Measurements from ENCODE around the gene SEC31A. TPM values are rescaled to one million over a fixed set of nuclear protein-coding genes. Genes with fewer than 3 reads are reported as not detected.
A peak's percentile ranks its signal among the peaks of the same experiment; 100 is the strongest.
"Not testable (repeated sequence)": the region's sequence is repeated elsewhere in the genome, so short reads cannot be mapped to it uniquely, and the experiment has no call there.

Gene SEC31A
- total RNA-seq, 1 experiment from 2014 or later = 203 TPM

DNA sequence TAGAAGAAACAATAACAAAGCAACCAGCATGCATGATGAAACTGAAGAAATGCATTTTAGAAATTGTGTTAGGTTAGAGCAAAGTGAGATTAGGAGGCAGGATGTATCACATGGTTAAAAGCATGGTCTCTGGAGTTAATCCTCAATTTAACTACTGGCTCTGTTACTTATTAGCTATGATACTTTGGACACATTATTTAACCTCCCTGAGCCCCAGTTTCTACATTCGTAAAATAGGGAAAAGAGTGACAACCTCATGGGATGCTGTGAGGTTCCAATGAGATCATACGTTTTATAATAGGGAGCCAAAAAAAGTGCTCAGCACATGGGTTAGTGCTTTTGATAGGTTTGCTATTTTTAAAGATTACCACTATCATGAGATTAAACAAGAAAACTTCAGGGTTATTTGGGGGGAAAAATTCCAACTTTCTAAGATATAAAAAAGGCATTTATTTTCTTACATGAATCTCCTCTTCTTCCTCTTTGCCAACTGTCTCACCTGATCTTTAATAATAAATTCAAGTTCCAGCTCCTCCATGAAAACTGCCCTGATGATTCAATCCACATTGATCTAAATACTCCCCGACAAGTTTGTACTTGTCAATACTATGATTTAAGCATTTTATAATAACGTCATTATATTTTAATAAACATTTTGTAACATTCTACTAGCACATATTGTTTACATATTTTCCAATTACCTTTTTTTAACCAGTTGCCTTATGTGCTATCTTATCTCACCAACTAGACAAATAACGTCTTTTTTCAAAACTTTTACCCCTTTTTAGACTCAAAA lies 4.6 kb downstream of the SEC31A start:
- Histone ChIP-seq H3K9me3 (replicated peaks) (no peaks in the 10 kb centered on the region), H3K4me1 (replicated peaks) (peaks cover 3% of the 10 kb centered on the region; the same call in 1 of the 2 replicates), H3K27ac (no peak overlapping the region), H3K27me3 (replicated peaks) (no peaks in the 10 kb centered on the region), H3K36me3 (peaks cover 57% of the 10 kb centered on the region), H3K4me3 (no peak overlapping the region)
- DNase-seq (ENCODE audit: low read depth in 1 of 2, low spot score in 2 of 2) = no peak

- Histone ChIP-seq H3K36me3 (peaks cover 56% of the 10 kb centered on the region), H3K4me3 (no peak overlapping the region), H3K9me3 (replicated peaks) (no peaks in the 10 kb centered on the region), H3K27me3 (replicated peaks) (no peaks in the 10 kb centered on the region), H3K4me1 (replicated peaks) (peaks cover 3% of the 10 kb centered on the region; the same call in 1 of the 2 replicates), H3K27ac (no peak overlapping the region)
- DNase-seq (ENCODE audit: low read depth in 1 of 2, low spot score in 2 of 2) = no peak
These were observed 5.5 kb downstream of the SEC31A start for GRCh38 chr4:82885410-82885809.

DNA sequence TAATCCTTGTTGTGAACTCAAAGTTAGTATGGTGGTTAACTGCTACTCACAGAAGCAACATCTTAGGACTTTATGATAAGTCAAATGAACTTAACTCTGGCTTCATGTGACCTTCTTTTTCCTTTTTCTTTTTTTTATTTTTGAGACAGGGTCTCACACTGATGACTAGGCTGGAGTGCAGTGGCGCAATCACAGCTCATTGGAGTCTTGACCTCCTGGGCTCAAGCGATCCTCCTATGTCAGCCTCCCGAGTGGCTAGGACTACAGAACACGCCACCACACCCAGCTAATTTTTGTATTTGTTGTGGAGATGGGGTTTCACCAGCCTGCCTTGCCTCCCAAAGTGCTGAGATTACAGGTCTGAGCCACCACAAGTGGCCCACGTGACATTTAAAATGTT lies 22.4 kb downstream of the SEC31A start:
- Histone ChIP-seq H3K36me3 (peaks cover 90% of the 10 kb centered on the region), H3K27ac (no peak overlapping the region), H3K4me1 (replicated peaks) (peaks cover 15% of the 10 kb centered on the region), H3K4me3 (no peak overlapping the region), H3K9me3 (replicated peaks) (no peaks in the 10 kb centered on the region), H3K27me3 (replicated peaks) (no peaks in the 10 kb centered on the region)
- no peak for DNase-seq (ENCODE audit: low read depth in 1 of 2, low spot score in 2 of 2)

GRCh38 chr4:82866706-82867385 lies 24.1 kb downstream of the SEC31A start:
- Histone ChIP-seq H3K4me1 (replicated peaks) (peaks cover 15% of the 10 kb centered on the region), H3K36me3 (peaks cover 92% of the 10 kb centered on the region), H3K27me3 (replicated peaks) (no peaks in the 10 kb centered on the region), H3K4me3 (no peak overlapping the region), H3K27ac (peak overlapping the region; percentile 90), H3K9me3 (replicated peaks) (no peaks in the 10 kb centered on the region)
- no peak for DNase-seq (ENCODE audit: low read depth in 1 of 2, low spot score in 2 of 2)

DNA sequence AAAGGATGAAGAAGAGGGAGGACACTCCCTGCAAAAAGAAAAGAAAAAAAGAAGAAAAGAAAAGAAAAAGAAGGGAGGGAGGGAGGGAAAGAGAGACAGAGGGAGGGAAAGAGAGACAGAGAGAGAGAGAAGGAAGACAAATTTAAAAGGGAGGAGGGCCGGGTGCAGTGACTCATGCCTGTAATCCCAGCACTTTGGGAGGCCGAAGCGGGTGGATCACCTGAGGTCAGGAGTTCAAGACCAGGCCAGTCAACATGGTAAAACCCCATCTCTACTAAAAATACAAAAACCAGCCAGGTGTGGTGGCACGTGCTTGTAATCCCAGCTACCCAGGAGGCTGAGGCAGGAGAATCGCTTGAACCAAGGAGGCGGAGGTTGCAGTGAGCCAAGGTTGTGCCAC lies 24.9 kb downstream of the SEC31A start:
- peak; percentile 24 to 60 for DNase-seq (ENCODE audit: low read depth in 1 of 2, low spot score in 2 of 2)
- not testable (repeated sequence) for H3K4me3 ChIP-seq; H3K9me3 ChIP-seq (replicated peaks); H3K27me3 ChIP-seq (replicated peaks)
- peaks cover 90% of the 10 kb centered on the region for H3K36me3 ChIP-seq
- peaks cover 15% of the 10 kb centered on the region for H3K4me1 ChIP-seq (replicated peaks)
- H3K27ac ChIP-seq = peak overlapping the region; percentile 90

DNA sequence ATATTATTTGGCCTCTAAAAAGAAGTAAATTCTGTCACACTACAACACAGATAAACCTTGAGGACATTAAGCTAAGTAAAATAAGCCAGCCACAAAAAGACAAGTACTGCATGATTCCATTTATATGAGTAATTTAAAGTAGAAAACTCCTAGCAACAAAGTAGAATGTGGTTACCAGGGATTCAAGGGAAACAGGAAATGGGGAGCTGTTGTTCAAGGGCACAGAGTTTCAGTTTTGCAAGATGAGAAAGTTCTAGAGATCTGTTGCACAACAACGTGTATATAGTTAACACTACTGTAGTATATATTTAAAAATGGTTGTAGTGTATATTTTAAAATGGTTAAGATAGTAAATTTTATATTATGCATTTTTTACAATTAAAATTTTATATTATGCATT lies 25.4 kb downstream of the SEC31A start:
- peaks cover 87% of the 10 kb centered on the region for H3K36me3 ChIP-seq
- H3K9me3 ChIP-seq (replicated peaks) = no peaks in the 10 kb centered on the region
- peaks cover 15% of the 10 kb centered on the region for H3K4me1 ChIP-seq (replicated peaks)
- no peaks in the 10 kb centered on the region for H3K27me3 ChIP-seq (replicated peaks)
- no peak overlapping the region for H3K4me3 ChIP-seq
- peak overlapping the region; percentile 90 for H3K27ac ChIP-seq
- DNase-seq (ENCODE audit: low read depth in 1 of 2, low spot score in 2 of 2) = peak in 1 of 2 experiments; percentile 69

DNA sequence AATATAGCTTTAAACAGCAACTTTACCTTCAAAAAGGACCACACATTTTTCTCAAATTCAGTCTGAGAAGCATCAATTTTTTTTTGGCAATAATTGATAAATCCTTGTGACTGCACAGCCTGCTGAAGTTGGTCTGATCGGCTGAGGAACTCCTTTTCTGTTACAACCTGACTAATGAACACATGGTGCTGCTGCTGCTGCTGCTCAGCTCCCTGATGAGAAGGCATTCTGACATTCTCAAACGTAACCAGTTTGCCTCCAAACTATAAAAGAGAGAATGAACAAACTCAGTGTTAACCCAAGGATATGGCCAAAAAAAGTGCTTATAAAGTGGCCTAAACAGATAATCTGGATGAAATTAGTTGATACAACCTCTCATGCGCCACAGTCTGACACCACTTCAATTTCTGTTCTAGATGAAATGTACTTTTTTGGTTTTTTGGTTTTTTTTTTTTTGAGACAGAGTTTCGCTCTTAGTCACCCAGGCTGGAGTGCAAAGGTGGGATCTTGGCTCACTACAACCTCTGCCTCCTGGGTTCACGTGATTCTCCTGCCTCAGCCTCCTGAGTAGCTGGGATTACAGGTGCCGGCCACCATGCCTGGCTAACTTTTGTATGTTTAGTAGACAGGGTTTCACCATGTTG lies 26.5 kb downstream of the SEC31A start:
- DNase-seq (ENCODE audit: low read depth in 1 of 2, low spot score in 2 of 2) = no peak
- Histone ChIP-seq H3K4me1 (replicated peaks) (peaks cover 15% of the 10 kb centered on the region), H3K9me3 (replicated peaks) (no peaks in the 10 kb centered on the region), H3K27ac (peak overlapping the region; percentile 90), H3K4me3 (no peak overlapping the region), H3K36me3 (peaks cover 83% of the 10 kb centered on the region), H3K27me3 (replicated peaks) (no peaks in the 10 kb centered on the region)

DNA sequence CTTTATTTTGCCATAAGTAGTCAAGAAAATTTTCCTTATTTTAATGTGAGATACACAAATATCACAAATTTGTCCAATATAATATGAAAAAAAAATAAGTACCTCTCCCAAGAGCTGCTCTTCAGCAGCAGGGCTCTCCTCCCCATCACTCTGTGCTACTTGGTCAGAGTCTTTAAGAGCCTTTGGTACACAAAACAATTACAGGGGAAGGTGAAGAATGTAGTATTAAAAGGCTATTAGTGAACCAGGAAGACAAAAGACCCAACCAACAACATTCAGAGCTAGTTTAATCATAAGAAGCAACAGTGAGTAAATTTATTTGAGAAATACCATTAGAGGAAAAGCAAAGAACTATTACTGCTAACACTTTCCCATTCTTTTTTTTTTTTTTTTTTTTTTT lies 29.4 kb downstream of the SEC31A start:
- H3K9me3 ChIP-seq (replicated peaks) = no peaks in the 10 kb centered on the region
- peaks cover 12% of the 10 kb centered on the region for H3K4me1 ChIP-seq (replicated peaks)
- DNase-seq (ENCODE audit: low read depth in 1 of 2, low spot score in 2 of 2) = no peak
- H3K4me3 ChIP-seq = no peak overlapping the region
- no peaks in the 10 kb centered on the region for H3K27me3 ChIP-seq (replicated peaks)
- H3K27ac ChIP-seq = no peak overlapping the region
- peaks cover 80% of the 10 kb centered on the region for H3K36me3 ChIP-seq

DNA sequence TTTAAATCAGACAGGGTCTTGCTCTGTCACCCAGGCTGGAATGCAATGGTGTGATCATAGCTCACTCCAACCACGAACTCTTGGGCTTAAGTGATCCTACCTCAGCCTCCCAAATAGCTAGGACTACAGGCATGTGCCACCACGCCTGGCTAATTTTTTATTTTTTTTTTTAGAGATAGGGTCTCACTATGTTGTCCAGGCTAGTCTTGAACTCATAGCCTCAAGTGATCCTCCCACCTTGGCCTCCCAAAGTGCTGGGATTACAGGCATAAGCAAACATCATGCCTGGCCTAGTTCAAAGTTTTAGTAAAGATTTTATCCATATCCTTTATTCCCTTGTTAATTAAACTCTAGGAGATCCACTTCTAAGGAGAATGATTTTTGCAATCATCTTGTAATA lies 30.5 kb downstream of the SEC31A start:
- not testable (repeated sequence) for DNase-seq (ENCODE audit: low read depth in 1 of 2, low spot score in 2 of 2); H3K9me3 ChIP-seq (replicated peaks); H3K4me1 ChIP-seq (replicated peaks); H3K27me3 ChIP-seq (replicated peaks); H3K4me3 ChIP-seq; H3K27ac ChIP-seq
- H3K36me3 ChIP-seq = peaks cover 84% of the 10 kb centered on the region

DNA sequence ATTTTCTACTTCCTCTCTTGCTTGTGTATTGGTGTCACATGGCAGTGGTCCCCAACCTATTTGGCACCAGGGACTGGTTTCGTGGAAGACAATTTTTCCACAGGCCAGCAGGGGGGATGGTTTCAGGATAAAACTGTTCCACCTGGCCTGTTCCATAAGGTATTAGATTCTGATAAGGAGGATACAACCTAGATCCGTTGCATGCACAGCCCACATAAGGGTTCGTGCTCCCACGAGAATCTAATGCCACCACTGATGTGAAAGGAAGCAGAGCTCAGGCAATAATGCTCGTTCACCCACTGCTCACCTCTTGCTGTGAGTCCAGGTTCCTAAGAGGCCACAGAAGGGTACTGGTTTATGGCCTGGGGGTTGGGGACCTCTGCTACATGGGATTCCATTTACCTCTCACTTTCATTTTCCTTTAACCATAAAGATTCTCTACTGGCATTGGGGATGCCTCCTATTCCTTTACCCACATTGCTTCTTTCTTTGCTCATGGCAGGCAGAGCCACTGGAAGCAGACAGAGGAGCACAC lies 38.1 kb downstream of the SEC31A start:
- no peaks in the 10 kb centered on the region for H3K4me1 ChIP-seq (replicated peaks)
- no peaks in the 10 kb centered on the region for H3K27me3 ChIP-seq (replicated peaks)
- no peak for DNase-seq (ENCODE audit: low read depth in 1 of 2, low spot score in 2 of 2)
- no peaks in the 10 kb centered on the region for H3K9me3 ChIP-seq (replicated peaks)
- no peak overlapping the region for H3K27ac ChIP-seq
- peaks cover 97% of the 10 kb centered on the region for H3K36me3 ChIP-seq
- H3K4me3 ChIP-seq = no peak overlapping the region

DNA sequence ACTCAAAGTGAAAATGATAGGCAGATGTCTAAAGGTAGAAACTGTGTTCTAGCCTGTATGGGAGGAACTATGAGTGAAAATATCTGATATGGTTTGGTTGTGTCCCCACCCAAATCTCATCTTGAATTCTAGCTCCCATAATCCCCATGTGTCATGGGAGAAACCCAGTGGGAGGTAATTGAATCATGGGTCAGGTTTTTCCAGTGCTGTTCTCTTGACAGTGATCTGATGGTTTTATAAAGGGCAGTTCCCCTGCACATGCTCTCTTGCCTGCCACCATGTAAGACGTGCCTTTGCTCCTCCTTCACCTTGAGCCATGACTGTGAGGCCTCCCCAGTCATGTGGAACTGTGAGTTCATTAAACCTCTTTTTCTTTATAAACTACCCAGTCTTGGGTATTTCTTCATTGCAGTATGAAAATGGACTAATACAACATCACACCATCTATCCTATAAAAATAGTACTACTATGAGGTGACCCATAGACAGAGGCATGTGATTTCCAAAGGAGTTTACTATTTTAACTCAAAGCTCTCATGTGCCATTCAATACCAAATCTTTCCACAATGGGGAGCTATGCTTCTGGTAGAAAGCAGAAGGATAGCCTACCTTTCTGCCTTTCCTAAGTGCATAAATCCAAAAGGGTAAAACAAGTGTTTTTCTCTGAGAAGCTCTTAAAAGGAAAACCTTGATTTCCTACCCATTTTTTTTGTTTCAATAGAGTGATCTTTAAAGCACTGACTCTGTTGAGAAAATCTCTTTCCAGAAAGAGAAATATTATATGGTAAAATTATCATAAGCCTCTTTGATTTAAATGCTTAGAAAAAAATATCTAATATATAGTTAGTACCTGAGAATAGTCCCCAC lies 38.8 kb downstream of the SEC31A start:
- Histone ChIP-seq H3K4me1 (replicated peaks) (no peaks in the 10 kb centered on the region), H3K27me3 (replicated peaks) (no peaks in the 10 kb centered on the region), H3K36me3 (peaks cover 97% of the 10 kb centered on the region), H3K27ac (no peak overlapping the region), H3K9me3 (replicated peaks) (no peaks in the 10 kb centered on the region), H3K4me3 (no peak overlapping the region)
- DNase-seq (ENCODE audit: low read depth in 1 of 2, low spot score in 2 of 2) = peak in 1 of 2 experiments; percentile 22

- Histone ChIP-seq H3K9me3 (replicated peaks) (no peaks in the 10 kb centered on the region), H3K4me1 (replicated peaks) (no peaks in the 10 kb centered on the region), H3K4me3 (no peak overlapping the region), H3K27ac (no peak overlapping the region), H3K27me3 (replicated peaks) (no peaks in the 10 kb centered on the region), H3K36me3 (peaks cover 97% of the 10 kb centered on the region)
- DNase-seq (ENCODE audit: low read depth in 1 of 2, low spot score in 2 of 2) = no peak
These were observed 39.6 kb downstream of the SEC31A start for GRCh38 chr4:82851318-82851717.

DNA sequence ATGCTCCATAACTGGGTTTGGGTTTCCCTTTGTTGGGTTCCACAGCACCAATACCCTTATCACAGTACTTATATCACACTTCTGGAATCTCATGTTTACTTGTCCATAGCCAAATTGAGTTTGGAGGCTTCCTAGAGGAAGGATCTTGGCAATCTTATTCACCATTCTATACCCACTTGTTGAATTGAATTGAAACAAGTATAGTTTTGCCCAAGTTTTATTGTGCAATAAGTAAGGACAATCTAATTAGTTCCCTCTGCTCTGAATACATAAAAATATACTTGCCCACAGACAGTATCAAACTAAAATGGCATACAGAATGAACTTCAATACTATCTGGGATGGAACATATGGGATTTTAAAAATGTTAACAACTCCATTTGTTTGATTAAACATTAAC lies 40.3 kb downstream of the SEC31A start:
- Histone ChIP-seq H3K27me3 (replicated peaks) (no peaks in the 10 kb centered on the region), H3K9me3 (replicated peaks) (no peaks in the 10 kb centered on the region), H3K4me1 (replicated peaks) (no peaks in the 10 kb centered on the region), H3K4me3 (no peak overlapping the region), H3K27ac (no peak overlapping the region), H3K36me3 (peaks cover 93% of the 10 kb centered on the region)
- DNase-seq (ENCODE audit: low read depth in 1 of 2, low spot score in 2 of 2) = no peak
